Ectodermal cell (in vitro differentiated cells): ENCODE results near the gene DACH2.

Experiments
- H3K27ac ChIP-seq: 2 replicates; pipeline ENCODE4 v1.7.0; 2013; ENCODE audit warnings: mild to moderate bottlenecking, low read depth, low read length; ENCODE audit not compliant: insufficient read depth, poor library complexity, severe bottlenecking
- H3K27me3 ChIP-seq: 2 replicates; pipeline ENCODE4 v1.7.0; 2013; ENCODE audit warnings: mild to moderate bottlenecking, low read length; ENCODE audit not compliant: insufficient read depth, control insufficient read depth, poor library complexity, severe bottlenecking
- H3K36me3 ChIP-seq: one replicate; pipeline ENCODE4 v1.7.0; 2013; ENCODE audit warnings: low read length; ENCODE audit not compliant: control insufficient read depth, insufficient read depth
- H3K4me1 ChIP-seq: one replicate; pipeline ENCODE4 v1.7.0; 2013; ENCODE audit warnings: low read length; ENCODE audit not compliant: control insufficient read depth, insufficient read depth
- H3K4me3 ChIP-seq: 2 replicates; pipeline ENCODE4 v1.7.0; 2013; ENCODE audit warnings: low read depth, low read length, control low read depth; ENCODE audit not compliant: insufficient read depth
- H3K9me3 ChIP-seq: 2 replicates; pipeline ENCODE4 v1.7.0; 2013; ENCODE audit warnings: mild to moderate bottlenecking, low read length, moderate library complexity; ENCODE audit not compliant: control insufficient read depth
- WGBS, 2 experiments: methylation state at CpG; one replicate each; pipeline ENCODE4 v1.1.7; 2013; ENCODE audit warnings: missing lambda C conversion rate in 2 of 2; 5-methylcytosine and 5-hydroxymethylcytosine counted together

DACH2 gene

DNA sequence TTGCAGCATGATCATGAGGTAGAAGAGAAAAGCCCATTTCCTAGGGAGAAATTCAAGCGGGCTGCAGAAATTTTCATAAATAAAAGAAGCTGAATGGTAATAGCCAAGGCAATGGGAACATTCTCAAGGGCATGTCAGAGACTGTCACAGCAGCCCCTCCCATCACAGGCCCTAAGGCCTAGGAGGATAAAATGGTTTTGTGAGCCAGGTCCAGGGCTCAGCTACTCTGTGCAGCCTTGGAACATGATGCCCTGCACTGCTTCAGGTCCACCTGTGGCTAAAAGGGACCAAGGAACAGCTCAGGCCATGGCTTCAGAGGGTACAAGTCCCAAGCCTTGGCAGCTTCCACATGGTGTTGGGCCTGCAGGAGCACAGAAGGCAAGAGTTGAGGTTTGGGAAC lies 93.3 kb downstream of the DACH2 start:
- Histone ChIP-seq H3K27me3 (no peaks in the 10 kb centered on the region), H3K9me3 (no peaks in the 10 kb centered on the region), H3K4me1 (no peaks in the 10 kb centered on the region), H3K4me3 (no peak overlapping the region), H3K36me3 (no peaks in the 10 kb centered on the region), H3K27ac (no peak overlapping the region)
- WGBS, 2 experiments: 90 to 95% methylated on average over 1 of the region's 1 CpG

DNA sequence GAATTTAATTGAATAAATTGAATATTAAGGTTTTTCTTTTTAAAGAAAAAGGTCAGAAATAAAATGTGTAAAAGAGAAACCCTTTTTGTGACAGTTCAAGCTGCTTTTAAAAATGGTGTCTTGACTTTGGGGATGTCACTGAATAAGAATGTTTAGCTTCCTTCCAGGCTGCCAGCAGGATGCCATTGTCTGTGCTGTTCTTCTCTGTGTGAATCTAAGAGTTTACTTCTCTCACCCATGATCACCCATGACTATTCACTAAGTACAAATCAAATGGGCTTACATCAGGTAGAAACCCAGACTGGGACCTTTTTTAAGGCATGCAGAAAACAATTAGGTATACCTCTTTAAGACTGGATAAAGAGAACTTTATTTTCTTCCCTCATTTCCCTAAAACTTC lies 115.3 kb downstream of the DACH2 start:
- Histone ChIP-seq H3K27ac (no peak overlapping the region), H3K4me1 (no peaks in the 10 kb centered on the region), H3K27me3 (no peaks in the 10 kb centered on the region), H3K9me3 (no peaks in the 10 kb centered on the region), H3K36me3 (no peaks in the 10 kb centered on the region), H3K4me3 (no peak overlapping the region)

DNA sequence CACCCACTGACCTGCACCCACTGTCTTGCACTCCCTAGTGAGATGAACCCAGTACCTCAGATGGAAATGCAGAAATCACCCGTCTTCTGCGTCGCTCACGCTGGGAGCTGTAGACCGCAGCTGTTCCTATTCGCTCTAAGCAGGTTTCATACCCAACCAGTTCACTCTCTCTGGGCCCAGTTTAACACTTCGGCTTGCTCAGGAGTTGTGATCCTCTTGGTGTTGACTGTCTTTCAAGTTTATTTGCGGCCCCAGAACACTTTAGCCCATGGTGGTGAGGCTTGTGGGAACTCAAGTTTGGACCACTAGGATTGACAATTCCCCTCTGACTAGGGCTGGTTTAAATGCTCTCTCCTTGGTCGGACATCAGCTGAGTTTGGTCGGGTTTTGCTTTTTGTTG lies 147.0 kb downstream of the DACH2 start:
- Histone ChIP-seq H3K27me3 (no peaks in the 10 kb centered on the region), H3K4me3 (no peak overlapping the region), H3K4me1 (no peaks in the 10 kb centered on the region), H3K9me3 (no peaks in the 10 kb centered on the region), H3K27ac (no peak overlapping the region), H3K36me3 (no peaks in the 10 kb centered on the region)
- 72 to 75% methylated on average over 9 to 10 of the region's 10 CpGs for WGBS, 2 experiments

DNA sequence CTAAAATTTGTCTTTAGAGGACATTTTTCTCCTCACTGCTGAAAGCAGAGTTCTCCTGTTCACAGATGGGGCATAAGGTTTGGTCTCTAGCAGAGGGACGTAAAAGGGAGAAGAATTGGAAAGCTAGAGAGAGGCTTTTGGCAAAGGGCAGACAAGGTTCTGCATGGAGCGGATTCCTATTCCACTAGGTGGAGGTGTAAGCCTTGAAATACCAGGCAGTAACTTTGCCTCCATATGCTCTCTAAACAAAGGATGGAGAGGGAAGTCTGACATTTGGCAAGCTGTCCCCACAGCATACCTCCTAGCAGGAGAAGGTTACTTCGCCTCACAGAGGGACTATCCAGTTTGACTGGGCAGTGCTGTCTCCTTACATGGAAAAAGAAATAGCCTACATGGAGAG lies 174.7 kb downstream of the DACH2 start:
- no peak overlapping the region for H3K27ac ChIP-seq
- H3K4me3 ChIP-seq: no peak overlapping the region
- WGBS, 2 experiments: 96 to 97% methylated on average over 3 of the region's 3 CpGs
- H3K36me3 ChIP-seq: no peaks in the 10 kb centered on the region
- no peaks in the 10 kb centered on the region for H3K4me1 ChIP-seq
- no peaks in the 10 kb centered on the region for H3K9me3 ChIP-seq
- no peaks in the 10 kb centered on the region for H3K27me3 ChIP-seq

DNA sequence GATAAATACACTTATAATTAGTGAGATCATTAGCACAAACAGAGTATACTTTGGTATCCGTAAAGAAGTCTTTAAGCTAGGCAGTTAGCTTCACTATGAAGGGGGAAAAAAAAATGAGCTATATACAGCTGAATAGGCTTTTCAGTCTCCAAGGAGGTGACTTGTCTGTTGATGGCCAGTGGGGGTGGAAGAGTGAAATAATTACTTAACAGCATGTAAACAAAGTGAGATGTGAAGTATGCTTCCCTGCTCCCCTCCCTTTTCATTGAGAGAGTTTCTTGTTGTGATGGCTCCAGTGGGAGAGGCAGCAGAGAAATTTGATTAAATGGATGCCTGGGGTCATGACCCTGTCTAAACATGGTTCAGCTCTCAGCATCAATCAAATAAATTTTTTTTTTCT lies 180.9 kb downstream of the DACH2 start:
- H3K9me3 ChIP-seq: no peaks in the 10 kb centered on the region
- 14 to 63% methylated on average over 1 of the region's 1 CpG for WGBS, 2 experiments
- H3K4me3 ChIP-seq: no peak overlapping the region
- H3K27me3 ChIP-seq: no peaks in the 10 kb centered on the region
- H3K4me1 ChIP-seq: no peaks in the 10 kb centered on the region
- H3K36me3 ChIP-seq: no peaks in the 10 kb centered on the region
- no peak overlapping the region for H3K27ac ChIP-seq

DNA sequence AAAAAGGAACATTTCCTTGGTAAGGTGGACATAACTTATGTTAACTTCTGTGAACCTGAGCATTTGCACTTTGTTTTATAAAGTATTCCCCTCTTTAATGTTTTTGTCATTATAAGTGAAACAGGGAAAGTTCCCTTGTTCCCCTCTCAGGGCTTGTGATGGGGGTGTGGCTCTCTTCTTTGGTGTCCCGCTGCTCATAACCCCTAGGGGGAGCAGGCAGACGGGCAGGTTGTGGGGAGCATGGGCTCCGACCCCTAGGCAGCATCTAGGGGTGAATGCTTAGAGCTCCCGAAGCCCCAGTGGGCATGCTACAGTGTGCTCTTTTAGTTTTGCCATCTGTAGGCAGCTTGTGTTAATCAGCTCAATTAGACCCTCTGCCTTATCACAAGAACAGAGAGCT lies 200.4 kb downstream of the DACH2 start:
- H3K9me3 ChIP-seq: no peaks in the 10 kb centered on the region
- no peak overlapping the region for H3K4me3 ChIP-seq
- WGBS, 2 experiments: 19 to 21% methylated on average over 4 of the region's 4 CpGs
- H3K4me1 ChIP-seq: no peaks in the 10 kb centered on the region
- H3K36me3 ChIP-seq: no peaks in the 10 kb centered on the region
- H3K27me3 ChIP-seq: no peaks in the 10 kb centered on the region
- no peak overlapping the region for H3K27ac ChIP-seq

DNA sequence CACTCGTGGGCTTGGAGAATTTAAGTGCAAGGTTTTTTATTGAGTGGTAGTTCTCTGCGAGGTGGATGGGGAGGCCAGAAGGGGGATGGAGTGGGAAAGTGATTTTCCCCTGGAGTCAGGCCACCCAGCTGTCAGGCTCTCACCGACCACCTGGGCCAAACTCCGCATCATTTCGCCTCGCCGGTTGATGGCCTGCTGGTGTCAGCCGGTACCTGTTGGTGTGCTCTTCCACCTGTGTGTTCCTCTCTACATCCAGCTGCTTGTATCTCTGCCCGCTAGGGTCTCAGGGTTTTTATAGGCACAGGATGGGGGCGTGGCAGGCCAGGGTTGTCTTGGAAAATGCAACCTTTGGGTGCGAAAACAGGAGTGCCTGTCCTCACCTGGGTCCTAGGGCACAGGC lies 200.9 kb downstream of the DACH2 start:
- no peak overlapping the region for H3K4me3 ChIP-seq
- 88 to 95% methylated on average over 11 of the region's 11 CpGs for WGBS, 2 experiments
- no peaks in the 10 kb centered on the region for H3K36me3 ChIP-seq
- H3K9me3 ChIP-seq: no peaks in the 10 kb centered on the region
- H3K27ac ChIP-seq: no peak overlapping the region
- no peaks in the 10 kb centered on the region for H3K4me1 ChIP-seq
- H3K27me3 ChIP-seq: no peaks in the 10 kb centered on the region

DNA sequence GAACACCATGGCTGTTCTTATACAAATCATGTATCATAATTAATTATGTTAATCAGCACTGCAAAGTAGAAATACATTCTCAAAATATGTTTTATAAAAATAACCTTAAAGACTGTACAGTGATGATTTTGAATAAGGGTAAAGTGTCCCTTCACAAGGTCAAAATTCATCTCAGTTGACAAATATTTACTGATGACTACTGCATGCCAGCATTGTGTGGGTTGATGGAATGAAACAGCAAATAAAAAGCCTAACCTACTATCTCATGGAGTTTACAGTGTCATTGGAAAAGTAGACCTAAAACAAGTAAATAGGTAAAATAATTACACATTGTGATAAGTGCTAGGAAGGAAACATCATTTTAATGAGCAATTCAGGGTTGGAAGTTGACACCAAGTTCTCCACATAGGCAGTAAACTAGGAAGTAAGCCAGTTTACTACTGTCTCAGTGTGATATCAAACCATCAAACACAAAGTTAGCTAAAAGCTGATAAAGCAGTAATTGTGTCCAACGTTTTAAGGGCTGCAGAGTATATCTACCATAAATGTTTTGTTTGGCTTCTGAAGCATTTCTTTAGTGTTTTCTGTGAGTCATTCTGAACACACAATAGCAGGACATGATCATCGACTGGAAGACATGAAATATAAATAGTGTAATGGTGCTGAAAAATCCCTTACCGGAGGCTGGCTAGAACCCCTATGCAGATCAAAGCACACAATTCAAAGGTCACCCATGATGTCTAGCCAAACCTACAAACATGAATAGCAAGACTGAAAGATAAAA lies 221.8 kb downstream of the DACH2 start:
- Histone ChIP-seq H3K4me1 (no peaks in the 10 kb centered on the region), H3K27me3 (no peaks in the 10 kb centered on the region), H3K4me3 (no peak overlapping the region), H3K36me3 (no peaks in the 10 kb centered on the region), H3K27ac (no peak overlapping the region), H3K9me3 (no peaks in the 10 kb centered on the region)
- WGBS, 2 experiments: 81 to 86% methylated on average over 1 to 3 of the region's 3 CpGs

DNA sequence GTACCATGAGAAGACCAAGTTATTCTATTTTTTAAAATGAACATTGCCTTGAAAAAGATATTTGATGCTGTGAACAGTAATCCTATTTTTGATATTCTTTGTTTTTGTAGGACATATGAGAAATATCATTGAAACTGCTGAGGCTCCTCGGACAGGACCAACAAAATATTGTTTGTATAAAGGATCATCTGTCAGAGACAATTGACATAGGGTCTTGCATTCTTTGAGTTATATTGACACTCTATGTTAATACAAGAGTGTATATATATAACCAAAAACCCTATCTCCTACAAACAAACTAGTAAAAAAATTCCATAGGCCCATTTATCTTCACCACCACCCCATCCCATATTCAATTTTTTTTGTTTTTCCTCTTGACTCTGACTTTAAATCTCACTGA lies 222.7 kb downstream of the DACH2 start:
- Histone ChIP-seq H3K4me3 (no peak overlapping the region), H3K36me3 (no peaks in the 10 kb centered on the region), H3K4me1 (no peaks in the 10 kb centered on the region), H3K27me3 (no peaks in the 10 kb centered on the region), H3K27ac (no peak overlapping the region), H3K9me3 (no peaks in the 10 kb centered on the region)
- WGBS, 2 experiments: 100% methylated on average over 1 of the region's 1 CpG

DNA sequence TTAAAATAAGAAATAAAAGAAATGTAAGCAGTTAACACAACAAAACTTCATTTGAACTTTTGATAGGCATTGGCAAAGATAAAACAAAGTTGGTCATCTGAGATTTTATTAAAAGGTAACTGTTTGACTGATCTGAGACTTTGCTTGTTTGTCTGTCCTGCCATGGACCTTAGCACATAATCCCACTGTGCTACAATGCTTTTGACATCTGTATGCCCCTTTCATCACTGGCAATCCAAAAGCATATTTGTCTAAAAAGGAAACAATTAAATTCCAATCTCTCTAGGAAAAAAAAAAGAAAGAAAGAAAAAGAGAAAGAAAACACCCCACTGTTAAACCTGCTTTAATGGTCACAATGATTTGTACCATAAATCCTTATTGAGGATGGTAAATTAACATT lies 231.0 kb downstream of the DACH2 start:
- Histone ChIP-seq H3K4me3 (no peak overlapping the region), H3K27me3 (no peaks in the 10 kb centered on the region), H3K27ac (no peak overlapping the region), H3K36me3 (no peaks in the 10 kb centered on the region), H3K9me3 (no peaks in the 10 kb centered on the region), H3K4me1 (peaks cover 4% of the 10 kb centered on the region)
